ENCODE data around the gene OXCT2. TPM values are rescaled to one million over a fixed set of nuclear protein-coding genes. Genes with fewer than 3 reads are reported as not detected.

Gene OXCT2
- total and polyA plus RNA-seq, 2 of the 13 experiments (the other 11 are each of a cell fraction or from before 2014, with no cell fraction given), result 0.21 to 0.33 TPM

GRCh38 chr1:39808784-39809517, 37.8 kb upstream of the OXCT2 start:
- Histone ChIP-seq H3K79me2 (ENCODE audit: insufficient read depth, low read length) (no peaks in the 10 kb centered on the region), H2AFZ (ENCODE audit: low read length) (no peak overlapping the region), H3K4me2 (ENCODE audit: low read depth, low read length) (no peak overlapping the region), H3K4me1 (ENCODE audit: insufficient read depth, low read length) (no peaks in the 10 kb centered on the region), H3K9me3 (ENCODE audit: low read length) (peaks cover 5% of the 10 kb centered on the region; the same call in 1 of the 2 replicates), H3K9ac (ENCODE audit: insufficient read depth, low read depth, low read length) (no peak overlapping the region), H3K36me3 (replicated peaks in 1 of 2; ENCODE audit: control insufficient read depth in 1 of 2, insufficient read depth in 2 of 2, low read length in 2 of 2) (no peaks in the 10 kb centered on the region), H3K4me3 (replicated peaks in 1 of 3; ENCODE audit: insufficient read depth in 1 of 3, low read depth in 2 of 3, low read length in 3 of 3) (no peak overlapping the region), H3K27ac (ENCODE audit: extremely low read length, insufficient read depth, low read length) (no peak overlapping the region), H4K20me1 (ENCODE audit: insufficient read depth, low read length) (no peaks in the 10 kb centered on the region), H3K27me3 (ENCODE audit: control insufficient read depth in 1 of 2, insufficient read depth in 2 of 2, low read length in 2 of 2) (peaks cover 0 to 4% of the 10 kb centered on the region in 2 experiments; a peak in 2 of 5 replicates)
- 21% methylated on average over 7 of the region's 8 CpGs for WGBS (ENCODE audit: low lambda C conversion rate)
- BruUV-seq (replicated peaks), result no TSS peak
- intact Hi-C loops (cut with micrococcal nuclease; ENCODE audit: unreplicated experiment) (no loop called here), in situ Hi-C loops (cut with HindIII; ENCODE audit: extremely low pct_ligation_motif_present, low pct_unique_long_range_greater_than_20kb) (no loop called here)
- no peak for ATAC-seq
- FAIRE-seq, result no peak
- DNase-seq (ENCODE audit: low spot score), result no peak
- TF ChIP-seq HOXA9 (CRISPR knock-in tag; IDR thresholded peaks at IDR 0.05; ENCODE audit: borderline replicate concordance) (no peak), RNF219 (CRISPR knock-in tag; IDR thresholded peaks at IDR 0.05) (no peak), ZNF496 (CRISPR knock-in tag; IDR thresholded peaks at IDR 0.05; ENCODE audit: insufficient replicate concordance) (no peak), ATF7-NPFF (CRISPR knock-in tag; IDR thresholded peaks at IDR 0.05; ENCODE audit: low read depth) (no peak), POLR2A (IDR thresholded peaks at IDR 0.05; ENCODE audit: insufficient read depth in 1 of 2, low read depth in 2 of 2, low read length in 2 of 2) (no peak), ZNF562 (CRISPR knock-in tag; IDR thresholded peaks at IDR 0.05; ENCODE audit: borderline replicate concordance) (no peak), KDM4B (CRISPR knock-in tag; IDR thresholded peaks at IDR 0.05) (no peak)
- TF ChIP-seq, protein P1, sequence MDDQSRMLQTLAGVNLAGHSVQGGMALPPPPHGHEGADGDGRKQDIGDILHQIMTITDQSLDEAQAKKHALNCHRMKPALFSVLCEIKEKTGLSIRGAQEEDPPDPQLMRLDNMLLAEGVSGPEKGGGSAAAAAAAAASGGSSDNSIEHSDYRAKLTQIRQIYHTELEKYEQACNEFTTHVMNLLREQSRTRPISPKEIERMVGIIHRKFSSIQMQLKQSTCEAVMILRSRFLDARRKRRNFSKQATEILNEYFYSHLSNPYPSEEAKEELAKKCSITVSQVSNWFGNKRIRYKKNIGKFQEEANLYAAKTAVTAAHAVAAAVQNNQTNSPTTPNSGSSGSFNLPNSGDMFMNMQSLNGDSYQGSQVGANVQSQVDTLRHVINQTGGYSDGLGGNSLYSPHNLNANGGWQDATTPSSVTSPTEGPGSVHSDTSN (CRISPR knock-in tag; IDR thresholded peaks at IDR 0.05; ENCODE audit: borderline replicate concordance), result no peak
- POLR2A ChIA-PET, result no interaction called here
- CTCF ChIA-PET (ENCODE audit: low intra/inter-chr PET ratio, low total read pairs), result no interaction called here
